Right renal cortex interstitium (tissue), 3 donors: Measurements from ENCODE around the gene RBM5. TPM values are rescaled to one million over a fixed set of nuclear protein-coding genes. Genes with fewer than 3 reads are reported as not detected.
A peak's percentile ranks its signal among the peaks of the same experiment; 100 is the strongest.

Source experiments
- DNase-seq, 3 donors: peaks; one replicate each; pipeline ENCODE4 v3.0.0-alpha.2; 2013; ENCODE audit warnings: low read depth in 3 of 3, low spot score in 2 of 3
- polyA plus RNA-seq, 3 donors: library from polyadenylated mRNA; unstranded; fragments of 120-200 nt; gene quantifications; one replicate each; pipeline ENCODE4 v1.2.1, GENCODE V29; 2013; ENCODE audit not compliant: insufficient read length in 3 of 3

RBM5 gene
- polyA plus RNA-seq, 3 donors, result 234 to 272 (median 251) TPM

- no peak for DNase-seq
These were observed 31.8 kb downstream of the RBM5 start for GRCh38 chr3:50120364-50121071.

- peak in 1 of 3 donors; percentile 69 for DNase-seq
These were observed 32.6 kb downstream of the RBM5 start for GRCh38 chr3:50121072-50122032.

GRCh38 chr3:50122071-50122470 lies 33.4 kb downstream of the RBM5 start:
- no peak for DNase-seq

GRCh38 chr3:50122661-50123391 lies 34.1 kb downstream of the RBM5 start:
- DNase-seq, result no peak

GRCh38 chr3:50123394-50124051 lies 34.8 kb downstream of the RBM5 start:
- no peak for DNase-seq

GRCh38 chr3:50124052-50124799 lies 35.5 kb downstream of the RBM5 start:
- DNase-seq, result no peak

- DNase-seq, result no peak
These were observed 36.1 kb downstream of the RBM5 start for GRCh38 chr3:50124800-50125178.

GRCh38 chr3:50125541-50126286 lies 37.0 kb downstream of the RBM5 start:
- no peak for DNase-seq

GRCh38 chr3:50126287-50127211 lies 37.8 kb downstream of the RBM5 start:
- peak in 1 of 3 donors; percentile 65 for DNase-seq

- DNase-seq, result no peak
These were observed 38.6 kb downstream of the RBM5 start for GRCh38 chr3:50127251-50127691.

- no peak for DNase-seq
These were observed 39.3 kb downstream of the RBM5 start for GRCh38 chr3:50128001-50128400.

GRCh38 chr3:50130436-50130835 lies 41.7 kb downstream of the RBM5 start:
- DNase-seq, result no peak

- DNase-seq, result no peak
These were observed 43.9 kb downstream of the RBM5 start for GRCh38 chr3:50132421-50133282.

GRCh38 chr3:50133283-50133615 lies 44.5 kb downstream of the RBM5 start:
- no peak for DNase-seq

- no peak for DNase-seq
These were observed 45.6 kb downstream of the RBM5 start for GRCh38 chr3:50134367-50134766.

GRCh38 chr3:50135964-50136363 lies 47.2 kb downstream of the RBM5 start:
- no peak for DNase-seq

- DNase-seq, result no peak
These were observed 48.1 kb downstream of the RBM5 start for GRCh38 chr3:50136714-50137405.
